K562 (cell line): ENCODE data around the gene UQCRC1. TPM values are rescaled to one million over a fixed set of nuclear protein-coding genes. Genes with fewer than 3 reads are reported as not detected.
A peak's percentile ranks its signal among the peaks of the same experiment; 100 is the strongest.

Experiments
- ATAC-seq: fragments of 200-7000 bp; cut with Tn5 transposase; 3 replicates; pipeline ENCODE4 v1.9.1; 2020; ENCODE audit warnings: moderate library complexity
- BruUV-seq: library from RNA; stranded (reverse); fragments of 400-500 nt; replicated peaks from 2 replicates; lab custom pipeline; 2021; lab: Mats Ljungman, UMichigan
- CTCF ChIA-PET: fragments of 300-600 bp; formaldehyde crosslinking; extraction: SDS; loops from one replicate; lab custom pipeline; 2021; ENCODE audit warnings: low intra/inter-chr PET ratio; lab: Yijun Ruan, JAX
- POLR2A ChIA-PET: fragments of 300-600, 350-650 bp; sonication (Branson Sonifier 250); formaldehyde crosslinking; extraction: SDS; loops from one replicate; lab custom pipeline; 2021; ENCODE audit warnings: antibody characterized with exemption, inconsistent platforms; lab: Yijun Ruan, JAX
- DNase-seq, 4 experiments: peaks; one replicate each; pipeline versions ENCODE4 v3.0.0 to v3.0.0-alpha.2; 2011 to 2018; ENCODE audit warnings: low spot score in 3 of 4, mixed read lengths in 3 of 4; ENCODE audit errors: extremely low read depth in 1 of 4
- FAIRE-seq: peaks from 2 replicates; lab custom pipeline; 2011; peaks lifted over from hg19 to GRCh38; lab: Jason Lieb, UNC
- H2AFZ ChIP-seq: 2 replicates; pipeline ENCODE4 v1.6.0; 2011; ENCODE audit warnings: low read depth, low read length, control low read depth, inconsistent platforms
- H3K27ac ChIP-seq: fragments of 200-600 bp; 3 replicates; pipeline ENCODE4 v1.8.0; 2011; ENCODE audit warnings: low read depth, mild to moderate bottlenecking, control low read depth, inconsistent platforms, low read length, moderate library complexity, mixed read lengths; ENCODE audit errors: extremely low read depth
- H3K27me3 ChIP-seq, 2 experiments: fragments of 300-600 bp in 1 of 2; 2 replicates in 1 of 2; 3 replicates in 1 of 2; pipeline versions ENCODE4 v1.6.0 to v1.8.0; 2011; ENCODE audit warnings: inconsistent platforms in 2 of 2, low read length in 2 of 2, mild to moderate bottlenecking in 1 of 2, mixed read lengths in 1 of 2, moderate library complexity in 1 of 2; ENCODE audit not compliant: control insufficient read depth in 2 of 2, insufficient read depth in 2 of 2
- H3K36me3 ChIP-seq: fragments of 300-600 bp; 3 replicates; pipeline ENCODE4 v1.8.0; 2011; ENCODE audit warnings: mild to moderate bottlenecking, low read length, inconsistent platforms; ENCODE audit not compliant: control insufficient read depth, insufficient read depth
- H3K4me1 ChIP-seq, 2 experiments: fragments of 200-600 bp in 1 of 2; replicated peaks in 1 of 2; 2 replicates in 1 of 2; 3 replicates in 1 of 2; pipeline versions ENCODE4 v1.5.1 to v1.8.0; 2011; ENCODE audit warnings: inconsistent platforms in 2 of 2, low read length in 2 of 2, mild to moderate bottlenecking in 1 of 2, mixed read lengths in 1 of 2, moderate library complexity in 1 of 2; ENCODE audit not compliant: control insufficient read depth in 2 of 2, insufficient read depth in 2 of 2
- H3K4me2 ChIP-seq: 2 replicates; pipeline ENCODE4 v1.6.1; 2011; ENCODE audit warnings: low read length, control low read depth, inconsistent platforms, mixed read lengths; ENCODE audit not compliant: insufficient read depth
- H3K4me3 ChIP-seq: fragments of 200-600 bp; sonication (generic), shearing (Covaris generic); 2 replicates; pipeline ENCODE4 v1.5.1; 2016; ENCODE audit warnings: control low read depth, inconsistent platforms
- H3K79me2 ChIP-seq: fragments of 200-600 bp; 3 replicates; pipeline ENCODE4 v1.8.0; 2011; ENCODE audit warnings: low read length, inconsistent platforms; ENCODE audit not compliant: control insufficient read depth, insufficient read depth
- H3K9ac ChIP-seq, 2 experiments: 2 replicates each; pipeline versions ENCODE4 v1.6.0 to v1.6.1; 2011; ENCODE audit warnings: low read depth in 2 of 2, low read length in 2 of 2, control low read depth in 1 of 2, inconsistent platforms in 1 of 2, mild to moderate bottlenecking in 1 of 2, mixed read lengths in 1 of 2; ENCODE audit not compliant: insufficient read depth in 1 of 2
- H3K9me1 ChIP-seq: one replicate; pipeline ENCODE4 v1.6.0; 2011; ENCODE audit warnings: inconsistent platforms, mild to moderate bottlenecking, low read length, moderate library complexity; ENCODE audit not compliant: control insufficient read depth, insufficient read depth
- H3K9me3 ChIP-seq: replicated peaks from 2 replicates; pipeline ENCODE4 v1.5.1; 2011; ENCODE audit warnings: low read depth, low read length, inconsistent platforms; ENCODE audit not compliant: control insufficient read depth, insufficient read depth
- H4K20me1 ChIP-seq: replicated peaks from 2 replicates; pipeline ENCODE4 v1.6.1; 2011; ENCODE audit warnings: low read length, inconsistent platforms, mixed read lengths; ENCODE audit not compliant: control insufficient read depth, insufficient read depth
- CGGBP1 ChIP-seq: fragments of 250-450 bp; sonication (Bioruptor Pico); IDR thresholded peaks from 2 replicates; pipeline ENCODE4 v1.9.0; 2021; ENCODE audit warnings: mild to moderate bottlenecking
- DMBX1 ChIP-seq: fragments of 250-450 bp; sonication (Bioruptor Pico); IDR thresholded peaks from 2 replicates; pipeline ENCODE4 v1.8.0; 2022; ENCODE audit warnings: inconsistent platforms, mild to moderate bottlenecking, moderate library complexity, borderline replicate concordance
- EHMT2 ChIP-seq: fragments of 450-650 bp; IDR thresholded peaks from 2 replicates; pipeline ENCODE4 v1.6.1; 2018; ENCODE audit warnings: antibody characterized with exemption
- ELF2 ChIP-seq: fragments of 250-450 bp; sonication (Bioruptor Pico); IDR thresholded peaks from 2 replicates; pipeline ENCODE4 v1.5.0; 2021; ENCODE audit warnings: mild to moderate bottlenecking
- FOXK1 ChIP-seq: sonication (generic); formaldehyde crosslinking; IDR thresholded peaks from 2 replicates; pipeline ENCODE4 v1.8.0; 2022; ENCODE audit warnings: missing genetic modification reagents, mild to moderate bottlenecking, borderline replicate concordance
- FOXK2 ChIP-seq, 2 experiments: fragments of 450-650 bp; IDR thresholded peaks in 1 of 2; conservative IDR thresholded peaks in 1 of 2; 2 replicates each; pipeline ENCODE4 v1.6.1; 2016; ENCODE audit warnings: low read depth in 2 of 2, mild to moderate bottlenecking in 1 of 2
- GATAD2A ChIP-seq: fragments of 450-650 bp; IDR thresholded peaks from 2 replicates; pipeline ENCODE4 v1.6.1; 2017
- MIER1 ChIP-seq: fragments of 450-650 bp; IDR thresholded peaks from 2 replicates; pipeline ENCODE4 v1.6.1; 2016; ENCODE audit warnings: antibody characterized with exemption, mild to moderate bottlenecking, low read depth
- NCOA1 ChIP-seq: fragments of 450-650 bp; IDR thresholded peaks from 2 replicates; pipeline ENCODE4 v1.6.1; 2016; ENCODE audit warnings: low read depth
- NEUROD1 ChIP-seq: fragments of 150-350 bp; IDR thresholded peaks from 2 replicates; pipeline ENCODE4 v1.6.1; 2014; ENCODE audit warnings: borderline replicate concordance, low read length, low read depth; ENCODE audit not compliant: partially characterized antibody
- RHOXF2B ChIP-seq: fragments of 250-450 bp; sonication (Bioruptor Pico); conservative IDR thresholded peaks from 2 replicates; pipeline ENCODE4 v1.5.1; 2021
- ZKSCAN3 ChIP-seq: fragments of 250-450 bp; sonication (Bioruptor Pico); IDR thresholded peaks from 2 replicates; pipeline ENCODE4 v1.4.0; 2020
- ZNF444 ChIP-seq: fragments of 250-450 bp; sonication (Bioruptor Pico); IDR thresholded peaks from 2 replicates; pipeline ENCODE4 v1.4.0; 2020; ENCODE audit warnings: mild to moderate bottlenecking, moderate library complexity
- ZNF57 ChIP-seq: fragments of 450-650 bp; formaldehyde crosslinking; IDR thresholded peaks from 2 replicates; pipeline ENCODE4 v1.4.0; 2020; ENCODE audit warnings: mild to moderate bottlenecking, moderate library complexity
- ZNF584 ChIP-seq: fragments of 200-800 bp; sonication (Bioruptor generic); IDR thresholded peaks from 2 replicates; pipeline ENCODE4 v1.6.1; 2016; ENCODE audit warnings: low read depth, mild to moderate bottlenecking, missing genetic modification characterization, missing compliant biosample characterization
- ZNF695 ChIP-seq: fragments of 450-650 bp; formaldehyde crosslinking; IDR thresholded peaks from 2 replicates; pipeline ENCODE4 v1.4.0; 2020; ENCODE audit warnings: mild to moderate bottlenecking, moderate library complexity
- ZNF696 ChIP-seq: fragments of 250-450 bp; sonication (Bioruptor Pico); conservative IDR thresholded peaks from 2 replicates; pipeline ENCODE4 v1.4.0; 2020; ENCODE audit warnings: mild to moderate bottlenecking, moderate library complexity
- WGBS: fragments of 100-300 bp; shearing (Covaris generic); methylation state at CpG from one replicate; pipeline ENCODE4 v1.1.6; 2016; ENCODE audit warnings: low coverage, mixed read lengths; ENCODE audit not compliant: insufficient coverage; ENCODE audit errors: missing lambda C conversion rate; 5-methylcytosine and 5-hydroxymethylcytosine counted together
- in situ Hi-C: fragments of 300-500 bp; cut with MboI; formaldehyde crosslinking; loops from 4 replicates; pipeline ENCODE4 v1.15.0; 2018; ENCODE audit warnings: inconsistent platforms, mixed read lengths
- intact Hi-C: fragments of 100-400 bp; cut with micrococcal nuclease; formaldehyde crosslinking; loops from 2 replicates; pipeline ENCODE4 v1.14.2; 2022
- polyA plus RNA-seq, 8 experiments: library from polyadenylated mRNA; depleted of rRNA in 4 of 8; stranded (reverse) in 5 of 8; unstranded in 3 of 8; fragments of >200 nt; fragmentation: Nextera tagmentation in 2 of 8; fragmentation: Illumina TruSeq in 1 of 8; extraction: Ambion mirVana in 2 of 8; extraction: Trizol in 1 of 8; gene quantifications; 2 replicates each; pipeline versions ENCODE4 v1.2.1 to v1.2.3, GENCODE V29; 2011 to 2014; ENCODE audit warnings: inconsistent platforms in 1 of 8, missing spikeins in 1 of 8
- total RNA-seq, 7 experiments: library from RNA; depleted of rRNA in 6 of 7; stranded (reverse); fragments of >200 nt in 6 of 7; fragmentation: Illumina TruSeq in 2 of 7; extraction: Trizol in 2 of 7; gene quantifications; 2 replicates each; pipeline versions ENCODE4 v1.2.1 to v1.2.3, GENCODE V29; 2011 to 2021; ENCODE audit warnings: low replicate concordance in 1 of 7
- TF ChIP-seq, protein P1 (sequence below), 2 experiments: fragments of 450-650 bp; IDR thresholded peaks; 2 replicates each; pipeline ENCODE4 v1.6.1; 2018; ENCODE audit warnings: mild to moderate bottlenecking in 2 of 2, low read depth in 1 of 2; ENCODE audit not compliant: partially characterized antibody in 2 of 2

Gene UQCRC1
- total and polyA plus RNA-seq, 9 of the 15 experiments (the other 6 are each of a cell fraction or from before 2014, with no cell fraction given) = 125 to 424 (median 268) TPM

GRCh38 chr3:48630407-48630806, 21.0 kb upstream of the UQCRC1 start:
- peaks cover 11% of the 10 kb centered on the region for H3K79me2 ChIP-seq
- H3K36me3 ChIP-seq = peaks cover 66% of the 10 kb centered on the region; the same call in 2 of the 3 replicates
- 100% methylated on average over 3 of the region's 8 CpGs for WGBS
- no peak overlapping the region for H3K4me3 ChIP-seq
- peaks cover 0 to 19% of the 10 kb centered on the region in 2 experiments; a peak in 4 of 5 replicates for H3K4me1 ChIP-seq
- H3K4me2 ChIP-seq = no peak overlapping the region
- H3K9ac ChIP-seq = peak overlapping the region in 1 of 2 experiments; percentile 9; a peak in 1 of 4 replicates
- in situ Hi-C loops (no loop called here), intact Hi-C loops (no loop called here)
- no peaks in the 10 kb centered on the region for H3K9me3 ChIP-seq
- H3K27ac ChIP-seq = no peak overlapping the region
- H4K20me1 ChIP-seq = no peaks in the 10 kb centered on the region
- ChIA-PET CTCF (no interaction called here), POLR2A (no interaction called here)
- BruUV-seq = no TSS peak
- DNase-seq (no peak), FAIRE-seq (no peak), ATAC-seq (no peak)
- H2AFZ ChIP-seq = no peak overlapping the region
- peaks cover 4% of the 10 kb centered on the region for H3K9me1 ChIP-seq
- no peaks in the 10 kb centered on the region for H3K27me3 ChIP-seq
- TF ChIP-seq ELF2 (CRISPR knock-in tag) = no peak
- no peak for TF ChIP-seq ZNF444 (CRISPR knock-in tag)
- TF ChIP-seq FOXK1 (CRISPR knock-in tag) = no peak
- TF ChIP-seq ZNF695 = no peak
- TF ChIP-seq DMBX1 (CRISPR knock-in tag) = no peak
- no peak for TF ChIP-seq ZNF696 (CRISPR knock-in tag)
- TF ChIP-seq MIER1 = no peak
- no peak for TF ChIP-seq GATAD2A
- no peak for TF ChIP-seq EHMT2
- TF ChIP-seq, protein P1, sequence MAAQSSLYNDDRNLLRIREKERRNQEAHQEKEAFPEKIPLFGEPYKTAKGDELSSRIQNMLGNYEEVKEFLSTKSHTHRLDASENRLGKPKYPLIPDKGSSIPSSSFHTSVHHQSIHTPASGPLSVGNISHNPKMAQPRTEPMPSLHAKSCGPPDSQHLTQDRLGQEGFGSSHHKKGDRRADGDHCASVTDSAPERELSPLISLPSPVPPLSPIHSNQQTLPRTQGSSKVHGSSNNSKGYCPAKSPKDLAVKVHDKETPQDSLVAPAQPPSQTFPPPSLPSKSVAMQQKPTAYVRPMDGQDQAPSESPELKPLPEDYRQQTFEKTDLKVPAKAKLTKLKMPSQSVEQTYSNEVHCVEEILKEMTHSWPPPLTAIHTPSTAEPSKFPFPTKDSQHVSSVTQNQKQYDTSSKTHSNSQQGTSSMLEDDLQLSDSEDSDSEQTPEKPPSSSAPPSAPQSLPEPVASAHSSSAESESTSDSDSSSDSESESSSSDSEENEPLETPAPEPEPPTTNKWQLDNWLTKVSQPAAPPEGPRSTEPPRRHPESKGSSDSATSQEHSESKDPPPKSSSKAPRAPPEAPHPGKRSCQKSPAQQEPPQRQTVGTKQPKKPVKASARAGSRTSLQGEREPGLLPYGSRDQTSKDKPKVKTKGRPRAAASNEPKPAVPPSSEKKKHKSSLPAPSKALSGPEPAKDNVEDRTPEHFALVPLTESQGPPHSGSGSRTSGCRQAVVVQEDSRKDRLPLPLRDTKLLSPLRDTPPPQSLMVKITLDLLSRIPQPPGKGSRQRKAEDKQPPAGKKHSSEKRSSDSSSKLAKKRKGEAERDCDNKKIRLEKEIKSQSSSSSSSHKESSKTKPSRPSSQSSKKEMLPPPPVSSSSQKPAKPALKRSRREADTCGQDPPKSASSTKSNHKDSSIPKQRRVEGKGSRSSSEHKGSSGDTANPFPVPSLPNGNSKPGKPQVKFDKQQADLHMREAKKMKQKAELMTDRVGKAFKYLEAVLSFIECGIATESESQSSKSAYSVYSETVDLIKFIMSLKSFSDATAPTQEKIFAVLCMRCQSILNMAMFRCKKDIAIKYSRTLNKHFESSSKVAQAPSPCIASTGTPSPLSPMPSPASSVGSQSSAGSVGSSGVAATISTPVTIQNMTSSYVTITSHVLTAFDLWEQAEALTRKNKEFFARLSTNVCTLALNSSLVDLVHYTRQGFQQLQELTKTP (IDR thresholded peaks at IDR 0.05; ENCODE audit: low read depth in 1 of 2, partially characterized antibody in 2 of 2) = no peak
- TF ChIP-seq RHOXF2B (CRISPR knock-in tag) = no peak
- TF ChIP-seq NEUROD1 = no peak
- TF ChIP-seq CGGBP1 (CRISPR knock-in tag) = no peak
- no peak for TF ChIP-seq NCOA1
- TF ChIP-seq ZKSCAN3 (CRISPR knock-in tag) = no peak
- no peak for TF ChIP-seq FOXK2 (conservative IDR thresholded peaks at IDR 0.05 in 1 of 2, IDR thresholded peaks at IDR 0.05 in 1 of 2; ENCODE audit: low read depth in 2 of 2)
- TF ChIP-seq ZNF57 (CRISPR knock-in tag) = no peak
- TF ChIP-seq ZNF584 = no peak
- TF ChIP-seq, all 486 proteins: peak for 0
